Spleen (tissue), 11 donors: ENCODE measurements around the gene ERBB3. TPM values are rescaled to one million over a fixed set of nuclear protein-coding genes. Genes with fewer than 3 reads are reported as not detected.
"Not testable (repeated sequence)": the region's sequence is repeated elsewhere in the genome, so short reads cannot be mapped to it uniquely, and the experiment has no call there.

Source experiments
- DNase-seq: peaks from one replicate; pipeline ENCODE4 v3.0.0-alpha.2; 2020
- H3K27ac ChIP-seq, 8 donors: fragments of 200-600 bp; sonication (generic) in 7 of 8; 1 replicate in 4 of 8; 2 replicates in 4 of 8; pipeline versions ENCODE4 v1.5.0 to v1.8.0; 2016 to 2021; ENCODE audit warnings: inconsistent platforms in 4 of 8, mild to moderate bottlenecking in 4 of 8, moderate library complexity in 1 of 8
- H3K27me3 ChIP-seq, 7 donors: fragments of 200-600 bp; sonication (generic) in 6 of 7; replicated peaks in 1 of 7; 1 replicate in 4 of 7; 2 replicates in 3 of 7; pipeline versions ENCODE4 v1.5.0 to v1.8.0; 2016 to 2021; ENCODE audit warnings: inconsistent platforms in 3 of 7, mild to moderate bottlenecking in 1 of 7
- H3K36me3 ChIP-seq, 6 donors: fragments of 200-600 bp; sonication (generic) in 5 of 6; 1 replicate in 4 of 6; 2 replicates in 2 of 6; pipeline versions ENCODE4 v1.5.0 to v1.8.0; 2016 to 2021; ENCODE audit warnings: inconsistent platforms in 2 of 6
- H3K4me1 ChIP-seq, 6 donors: fragments of 200-600 bp; sonication (generic) in 5 of 6; 1 replicate in 3 of 6; 2 replicates in 3 of 6; pipeline versions ENCODE4 v1.5.0 to v1.8.0; 2016 to 2021; ENCODE audit warnings: inconsistent platforms in 3 of 6
- H3K4me3 ChIP-seq, 8 donors: fragments of 200-600 bp; sonication (generic) in 7 of 8; 1 replicate in 4 of 8; 2 replicates in 4 of 8; pipeline versions ENCODE4 v1.5.0 to v1.8.0; 2016 to 2021; ENCODE audit warnings: inconsistent platforms in 4 of 8, mild to moderate bottlenecking in 4 of 8, moderate library complexity in 2 of 8
- H3K9me3 ChIP-seq, 8 donors: fragments of 200-600 bp; sonication (generic) in 7 of 8; 1 replicate in 4 of 8; 2 replicates in 4 of 8; pipeline versions ENCODE4 v1.5.0 to v1.8.0; 2016 to 2021; ENCODE audit warnings: inconsistent platforms in 4 of 8
- POLR2A ChIP-seq, 3 donors: fragments of 450-650 bp; IDR thresholded peaks; one replicate each; pipeline ENCODE4 v1.5.1; 2017; ENCODE audit warnings: antibody characterized with exemption in 3 of 3, mild to moderate bottlenecking in 1 of 3
- POLR2AphosphoS5 ChIP-seq, 3 donors: sonication (generic); formaldehyde crosslinking; IDR thresholded peaks; one replicate each; pipeline ENCODE4 v1.5.1; 2017; ENCODE audit warnings: antibody characterized with exemption in 3 of 3
- WGBS, 5 donors: extraction: QIAGEN DNeasy Blood & Tissue Kit in 3 of 5; methylation state at CpG; one replicate each; pipeline versions ENCODE4 v1.1.5 to v1.1.7; 2013 to 2018; 5-methylcytosine and 5-hydroxymethylcytosine counted together
- intact Hi-C: fragments of 100-400 bp; cut with DNase I; formaldehyde crosslinking; loops from one replicate; pipeline ENCODE4 v1.15.0; 2023; ENCODE audit warnings: low total_unique reads
- polyA plus RNA-seq, 3 donors: library from polyadenylated mRNA; stranded (reverse); fragments of 200-250 nt; gene quantifications; one replicate each; pipeline ENCODE4 v1.2.1, GENCODE V29; 2013
- total RNA-seq, 7 donors: library from RNA; depleted of rRNA in 3 of 7; stranded (reverse); fragments of >200 nt in 3 of 7; fragmentation: NEBNext Ultra II Directional in 4 of 7; extraction: Animal tissue kit (Norgen Biotek cat#: 25700) in 4 of 7; gene quantifications; one replicate each; pipeline versions ENCODE4 v1.1.0 to v1.2.1, GENCODE V29; 2016 to 2021
- TF ChIP-seq, protein P1 (sequence below), 11 experiments: fragments of 200-600 bp in 7 of 11; fragments of 450-650 bp in 4 of 11; sonication (generic) in 4 of 11; IDR thresholded peaks in 8 of 11; conservative IDR thresholded peaks in 3 of 11; 1 replicate in 7 of 11; 2 replicates in 4 of 11; pipeline versions ENCODE4 v1.4.0 to v1.8.0; 2016 to 2021; ENCODE audit warnings: antibody characterized with exemption in 11 of 11, inconsistent platforms in 4 of 11, mild to moderate bottlenecking in 1 of 11
- donor health status: healthy with polysubstance abuse.
- donor health status: DM: no; HTN: no; CAD: no; lungs with moderate emphysema.
- donor health status: DM: no; HTN: no; CAD: no.
- donor health status: Bipolar disorder and iron deficiency.
- donor health status: healthy.
- donor health status: DM: no; HTN: no; CAD: no.
- donor health status: DM: yes; HTN: yes; CAD: no.

The ERBB3 gene
- total and polyA plus RNA-seq, 10 donors = 0.17 to 2.0 (median 0.63) TPM; not detected in 3

DNA sequence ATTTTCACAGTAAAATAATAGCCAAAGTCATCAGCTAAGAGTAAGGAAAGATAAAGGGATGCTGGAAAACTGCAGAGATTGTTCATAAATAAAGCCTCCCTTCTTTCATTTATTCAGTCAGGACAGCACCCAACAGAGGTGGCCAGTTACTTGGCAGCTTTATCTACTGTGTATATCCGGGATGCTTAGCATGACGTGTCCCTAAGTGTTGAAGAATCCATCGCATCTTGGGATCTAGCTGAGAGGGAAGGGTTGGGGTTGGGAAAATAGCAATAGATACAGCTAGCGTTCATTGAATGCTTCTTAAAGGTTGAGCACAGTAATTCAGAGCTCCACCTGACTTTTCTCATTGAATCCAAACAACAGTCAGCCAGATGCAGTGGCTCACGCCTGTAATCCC is 5.6 kb upstream of the ERBB3 start:
- Histone ChIP-seq H3K27me3 (peaks cover 0 to 6% (median 0%) of the 10 kb centered on the region in 7 donors), H3K4me3 (no peak overlapping the region), H3K9me3 (no peaks in the 10 kb centered on the region), H3K4me1 (peaks cover 0 to 11% (median 7%) of the 10 kb centered on the region in 6 donors), H3K27ac (no peak overlapping the region), H3K36me3 (no peaks in the 10 kb centered on the region)
- 79 to 97% (median 91%) methylated on average over 5 of the region's 5 CpGs for WGBS, 5 donors
- no peak for DNase-seq
- TF ChIP-seq POLR2A (IDR thresholded peaks at IDR 0.05) (no peak), POLR2AphosphoS5 (IDR thresholded peaks at IDR 0.05) (no peak)
- TF ChIP-seq, protein P1, sequence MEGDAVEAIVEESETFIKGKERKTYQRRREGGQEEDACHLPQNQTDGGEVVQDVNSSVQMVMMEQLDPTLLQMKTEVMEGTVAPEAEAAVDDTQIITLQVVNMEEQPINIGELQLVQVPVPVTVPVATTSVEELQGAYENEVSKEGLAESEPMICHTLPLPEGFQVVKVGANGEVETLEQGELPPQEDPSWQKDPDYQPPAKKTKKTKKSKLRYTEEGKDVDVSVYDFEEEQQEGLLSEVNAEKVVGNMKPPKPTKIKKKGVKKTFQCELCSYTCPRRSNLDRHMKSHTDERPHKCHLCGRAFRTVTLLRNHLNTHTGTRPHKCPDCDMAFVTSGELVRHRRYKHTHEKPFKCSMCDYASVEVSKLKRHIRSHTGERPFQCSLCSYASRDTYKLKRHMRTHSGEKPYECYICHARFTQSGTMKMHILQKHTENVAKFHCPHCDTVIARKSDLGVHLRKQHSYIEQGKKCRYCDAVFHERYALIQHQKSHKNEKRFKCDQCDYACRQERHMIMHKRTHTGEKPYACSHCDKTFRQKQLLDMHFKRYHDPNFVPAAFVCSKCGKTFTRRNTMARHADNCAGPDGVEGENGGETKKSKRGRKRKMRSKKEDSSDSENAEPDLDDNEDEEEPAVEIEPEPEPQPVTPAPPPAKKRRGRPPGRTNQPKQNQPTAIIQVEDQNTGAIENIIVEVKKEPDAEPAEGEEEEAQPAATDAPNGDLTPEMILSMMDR (IDR thresholded peaks at IDR 0.05 in 8 of 11, conservative IDR thresholded peaks at IDR 0.05 in 3 of 11) = no peak
- intact Hi-C loops = no loop called here

DNA sequence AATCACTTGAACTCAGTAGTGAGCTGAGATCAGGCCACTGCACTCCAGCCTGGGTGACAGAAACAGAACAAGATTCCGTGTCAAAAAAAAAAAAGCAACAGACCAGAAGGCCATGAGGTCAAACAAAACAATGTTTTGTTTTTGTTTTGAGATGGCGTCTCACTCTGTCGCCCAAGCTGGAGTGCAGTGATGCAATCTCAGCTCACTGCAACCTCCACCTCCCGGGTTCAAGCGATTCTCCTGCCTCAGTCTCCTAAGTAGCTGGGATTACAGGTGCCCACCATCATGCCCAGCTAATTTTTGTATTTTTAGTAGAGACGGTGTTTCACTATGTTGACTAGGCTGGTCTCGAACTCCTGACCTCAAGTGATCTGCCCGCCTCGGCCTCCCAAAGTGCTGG is 2.0 kb upstream of the ERBB3 start:
- not testable (repeated sequence) for DNase-seq

DNA sequence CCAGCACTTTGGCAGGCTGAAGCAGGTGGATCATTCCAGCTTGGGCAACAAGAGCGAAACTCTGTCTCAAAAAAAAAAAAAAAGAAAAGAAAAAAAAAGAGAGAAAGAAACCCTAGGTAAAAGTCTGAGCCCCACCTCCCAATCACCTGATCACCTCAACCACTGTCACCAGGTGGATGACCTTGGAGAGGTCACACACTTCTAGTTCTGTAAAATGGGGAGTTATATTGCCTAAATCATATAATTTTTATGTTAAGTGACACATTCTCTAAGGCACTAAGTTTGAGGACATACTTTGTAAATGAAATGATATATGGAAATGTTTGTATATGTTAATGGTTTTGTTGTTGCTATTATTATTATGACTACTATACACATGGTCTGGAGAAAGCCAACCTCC is 1.5 kb upstream of the ERBB3 start:
- TF ChIP-seq POLR2AphosphoS5 (IDR thresholded peaks at IDR 0.05) (no peak), POLR2A (IDR thresholded peaks at IDR 0.05) (no peak)
- TF ChIP-seq, protein P1 (IDR thresholded peaks at IDR 0.05 in 8 of 11, conservative IDR thresholded peaks at IDR 0.05 in 3 of 11) = no peak
- Histone ChIP-seq H3K4me3 (no peak overlapping the region), H3K4me1 (peaks cover 2 to 27% (median 20%) of the 10 kb centered on the region in 6 donors), H3K36me3 (no peaks in the 10 kb centered on the region), H3K9me3 (no peaks in the 10 kb centered on the region), H3K27me3 (peaks cover 0 to 42% (median 15%) of the 10 kb centered on the region in 7 donors), H3K27ac (no peak overlapping the region)
- intact Hi-C loops = no loop called here
- no peak for DNase-seq
- 93 to 100% (median 96%) methylated on average over 1 of the region's 1 CpG for WGBS, 5 donors

More for the DNA sequence above, 2.0 kb upstream of the ERBB3 start:
- H3K4me3 ChIP-seq, intact Hi-C loops, H3K9me3 ChIP-seq, H3K27ac ChIP-seq, H3K36me3 ChIP-seq: not testable (repeated sequence)
- H3K27me3 ChIP-seq = peaks cover 0 to 41% (median 15%) of the 10 kb centered on the region in 7 donors
- H3K4me1 ChIP-seq = peaks cover 2 to 27% (median 20%) of the 10 kb centered on the region in 6 donors
- 84 to 92% (median 85%) methylated on average over 9 of the region's 9 CpGs for WGBS, 5 donors

DNA sequence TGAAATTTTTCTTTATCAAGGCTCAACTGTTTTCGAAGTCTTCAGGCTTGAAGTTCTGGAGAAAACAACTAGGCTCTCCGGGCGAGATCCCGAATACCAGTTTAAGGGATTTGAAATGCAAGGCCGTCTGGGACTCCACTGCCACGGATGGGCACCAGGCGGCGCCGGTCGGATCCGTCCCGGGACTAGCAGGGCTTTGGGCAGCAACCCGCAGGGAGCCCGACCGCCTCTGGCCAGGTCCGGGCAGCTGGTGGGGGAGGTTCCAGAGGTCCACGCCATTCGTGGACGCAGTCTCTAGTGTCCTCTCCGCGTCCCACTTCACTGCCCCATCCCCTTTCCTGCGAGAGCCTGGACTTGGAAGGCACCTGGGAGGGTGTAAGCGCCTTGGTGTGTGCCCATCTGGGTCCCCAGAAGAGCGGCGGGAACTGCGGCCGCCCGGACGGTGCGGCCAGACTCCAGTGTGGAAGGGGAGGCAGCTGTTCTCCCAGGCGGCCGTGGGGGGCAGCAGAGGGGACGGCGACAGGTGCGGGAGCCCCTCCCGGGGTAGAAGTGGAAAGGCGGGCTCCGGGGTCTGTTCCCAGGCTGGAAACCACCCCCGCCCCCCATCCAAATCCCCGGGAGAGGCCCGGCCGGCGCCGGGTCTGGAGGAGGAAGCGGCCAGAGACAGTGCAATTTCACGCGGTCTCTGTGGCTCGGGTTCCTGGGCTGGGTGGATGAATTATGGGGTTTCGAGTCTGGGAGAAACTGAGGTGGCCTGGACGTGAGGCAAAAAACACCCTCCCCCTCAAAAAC is 838 bp upstream of the ERBB3 start:
- Histone ChIP-seq H3K27ac (peak overlapping the region in 5 of 8 donors; percentile 26 to 59 (median 35)), H3K9me3 (no peaks in the 10 kb centered on the region), H3K27me3 (peaks cover 0 to 42% (median 15%) of the 10 kb centered on the region in 7 donors), H3K36me3 (no peaks in the 10 kb centered on the region), H3K4me3 (peak overlapping the region; percentile 37 to 83 (median 56)), H3K4me1 (peaks cover 2 to 27% (median 20%) of the 10 kb centered on the region in 6 donors)
- peak; percentile 8 to 66 (median 60) for TF ChIP-seq POLR2AphosphoS5 (IDR thresholded peaks at IDR 0.05)
- no peak for TF ChIP-seq POLR2A (IDR thresholded peaks at IDR 0.05)
- TF ChIP-seq, protein P1 (IDR thresholded peaks at IDR 0.05 in 8 of 11, conservative IDR thresholded peaks at IDR 0.05 in 3 of 11) = peak in 10 of 11 experiments; percentile 38 to 82 (median 62)
- DNase-seq = peak; percentile 89
- intact Hi-C loops = no loop called here
- WGBS, 5 donors = 4 to 5% (median 4%) methylated on average over 33 to 50 of the region's 50 CpGs
